H54 (cell line): ENCODE results near the gene CD33.
"Not testable (repeated sequence)": the region's sequence is repeated elsewhere in the genome, so short reads cannot be mapped to it uniquely, and the experiment has no call there.

Experiments
- DNase-seq: peaks from one replicate; pipeline ENCODE4 v3.0.0; 2011; ENCODE audit warnings: low spot score, mixed read lengths; ENCODE audit not compliant: insufficient read length
- FAIRE-seq: peaks from 3 replicates; lab custom pipeline; 2011; peaks lifted over from hg19 to GRCh38; lab: Jason Lieb, UNC
- POLR2A ChIP-seq: IDR thresholded peaks from 2 replicates; pipeline ENCODE4 v1.6.1; 2011; ENCODE audit warnings: low read depth, mild to moderate bottlenecking, low read length

Gene CD33

DNA sequence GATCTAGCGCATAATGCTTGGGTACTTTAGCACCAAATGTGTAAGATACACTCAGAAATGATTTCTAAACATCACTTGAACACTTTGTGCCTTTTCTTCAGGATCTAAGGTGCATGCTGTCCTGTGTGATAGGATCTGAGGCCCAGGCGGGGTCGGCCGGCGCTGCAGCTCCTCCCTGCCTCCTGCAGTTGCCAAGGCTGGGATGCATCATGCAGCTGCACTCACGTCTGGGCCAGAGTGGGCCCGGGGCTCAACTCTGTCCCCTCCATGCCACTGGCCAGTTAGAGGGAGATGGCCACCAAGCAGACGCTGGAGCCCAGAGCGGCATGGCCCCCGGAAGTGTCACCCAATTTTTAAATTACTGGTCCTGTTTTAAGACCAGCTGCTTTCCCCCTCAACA, 29.3 kb upstream of the CD33 start:
- DNase-seq (no peak), FAIRE-seq (no peak)
- no peak for TF ChIP-seq POLR2A

DNA sequence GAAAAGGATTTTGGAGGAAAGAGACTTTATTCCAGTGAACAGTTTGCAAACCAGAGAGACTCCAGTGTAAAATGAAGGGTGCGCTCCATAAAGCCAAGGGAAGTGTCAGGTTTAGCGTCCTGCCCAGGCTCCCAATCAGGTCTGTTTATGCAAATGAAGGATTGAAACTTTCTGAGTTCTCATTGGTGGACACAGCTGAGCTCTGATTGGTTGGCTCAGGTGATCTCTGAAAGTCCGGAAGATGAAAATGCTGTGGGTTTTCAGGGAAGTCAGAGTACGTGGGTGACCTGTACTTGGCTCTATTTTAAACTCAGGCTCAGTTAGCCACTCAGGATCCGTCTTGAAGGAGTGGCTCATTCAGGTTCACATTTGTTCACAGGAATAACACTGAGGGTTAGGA, 28.7 kb upstream of the CD33 start:
- TF ChIP-seq POLR2A, result no peak
- DNase-seq (no peak), FAIRE-seq (no peak)

DNA sequence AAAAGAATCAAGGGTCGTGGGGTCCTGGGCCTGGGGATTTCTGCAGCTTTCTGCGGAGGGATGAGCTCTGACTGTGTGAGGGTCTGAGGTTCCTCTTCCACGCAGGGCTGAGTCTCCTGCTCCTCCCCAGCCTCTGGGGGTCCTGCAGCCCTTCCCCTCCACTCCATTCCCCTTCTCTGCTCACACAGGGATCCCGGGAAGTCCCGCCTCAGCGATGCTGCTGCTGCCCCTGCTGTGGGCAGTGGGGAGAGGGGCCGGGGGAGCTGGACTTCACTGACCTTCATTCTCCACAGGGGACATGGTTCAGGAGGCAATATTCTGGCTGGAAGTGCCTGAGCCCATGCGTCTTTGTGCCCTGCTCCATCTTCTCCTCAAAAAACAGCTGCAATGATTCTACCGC, 26.2 kb upstream of the CD33 start:
- FAIRE-seq (no peak), DNase-seq (no peak)
- no peak for TF ChIP-seq POLR2A

DNA sequence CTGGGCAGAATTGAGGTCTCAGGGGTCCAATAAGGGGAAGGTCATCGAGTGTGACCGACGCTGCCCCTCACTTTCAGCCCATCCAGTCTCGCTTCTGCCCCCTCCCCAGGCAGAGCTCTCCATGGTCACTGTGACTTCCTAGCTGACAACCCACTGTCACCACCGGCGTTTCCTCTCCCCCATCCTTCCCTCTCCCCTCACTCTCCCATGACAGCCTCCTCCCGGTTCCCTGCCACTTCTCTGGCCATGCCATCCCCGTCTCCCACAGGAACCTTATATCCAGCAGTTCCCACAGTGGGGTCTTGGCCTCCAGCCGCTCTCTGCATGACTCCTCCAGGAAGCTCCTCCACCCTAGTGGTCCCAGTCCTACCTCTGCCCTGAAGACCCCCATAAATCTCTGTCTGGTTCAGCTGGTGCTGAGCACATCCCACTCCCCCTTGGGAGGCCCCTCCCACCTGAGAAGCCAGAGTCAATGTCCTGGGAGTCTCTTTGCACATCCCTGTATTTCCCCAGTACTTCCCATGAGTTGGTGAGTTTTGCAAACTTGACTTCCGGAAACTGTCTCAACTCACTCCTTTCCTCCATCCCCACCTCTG, 24.7 kb upstream of the CD33 start:
- no peak for TF ChIP-seq POLR2A
- FAIRE-seq, result no peak
- DNase-seq, result no peak

DNA sequence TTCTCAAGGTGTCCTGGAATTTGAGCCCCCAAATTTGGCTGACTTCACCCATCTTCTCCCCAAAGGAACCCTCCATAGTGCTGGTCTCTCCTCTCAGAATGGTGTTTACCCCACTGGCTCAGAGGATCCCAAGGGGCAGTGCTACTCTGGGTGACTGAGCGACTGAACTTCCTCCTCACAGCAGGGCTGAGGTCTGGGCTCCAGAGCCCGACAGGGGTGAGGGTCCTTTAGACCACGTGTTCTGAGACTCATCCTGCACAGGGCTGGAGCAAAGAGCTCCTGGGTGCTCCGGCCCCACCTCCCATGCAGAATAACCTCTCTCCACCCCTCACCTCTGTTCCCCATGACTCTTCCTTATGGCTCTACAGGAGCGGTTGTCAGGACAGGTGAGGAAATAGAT, 23.2 kb upstream of the CD33 start:
- TF ChIP-seq POLR2A, result no peak
- no peak for DNase-seq
- FAIRE-seq, result no peak

DNA sequence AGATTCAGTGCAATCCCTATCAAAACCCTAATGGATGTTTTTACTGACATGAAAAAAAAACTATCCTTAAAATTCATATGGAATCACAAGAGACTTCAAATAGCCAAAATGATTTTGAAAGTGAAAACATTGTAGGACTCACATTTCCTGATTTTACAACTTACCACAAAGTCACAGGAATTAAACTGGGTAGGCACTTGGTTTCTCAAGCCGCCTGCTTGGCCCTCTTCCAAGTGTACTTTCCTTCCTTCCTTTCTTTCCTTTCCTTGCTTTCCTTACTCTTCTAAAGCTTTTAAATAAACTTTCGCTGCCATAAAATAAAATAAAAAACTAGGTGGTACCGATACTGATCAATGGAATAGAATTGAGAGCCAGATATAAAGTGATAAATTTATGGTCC, 21.0 kb upstream of the CD33 start:
- FAIRE-seq (no peak), DNase-seq (no peak)
- TF ChIP-seq POLR2A, result no peak

DNA sequence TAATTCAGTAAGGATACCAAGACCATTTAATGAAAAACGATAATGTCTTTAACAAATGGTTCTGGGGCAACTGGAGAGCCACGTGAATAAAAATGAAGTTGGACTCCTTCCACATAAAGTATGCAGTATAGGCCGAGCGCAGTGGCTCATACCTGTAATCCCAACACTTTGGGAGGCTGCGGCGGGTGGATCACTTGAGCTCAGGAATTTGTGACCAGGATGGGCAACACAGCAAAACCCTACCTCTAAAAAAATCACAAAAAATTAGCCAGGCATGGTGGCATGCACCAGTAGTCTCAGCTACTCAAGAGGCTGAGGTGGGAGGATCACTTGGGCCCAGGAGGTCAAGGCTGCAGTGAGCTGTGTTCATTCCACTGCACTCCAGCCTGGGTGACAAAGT, 20.6 kb upstream of the CD33 start:
- TF ChIP-seq POLR2A, result no peak
- no peak for DNase-seq
- no peak for FAIRE-seq

DNA sequence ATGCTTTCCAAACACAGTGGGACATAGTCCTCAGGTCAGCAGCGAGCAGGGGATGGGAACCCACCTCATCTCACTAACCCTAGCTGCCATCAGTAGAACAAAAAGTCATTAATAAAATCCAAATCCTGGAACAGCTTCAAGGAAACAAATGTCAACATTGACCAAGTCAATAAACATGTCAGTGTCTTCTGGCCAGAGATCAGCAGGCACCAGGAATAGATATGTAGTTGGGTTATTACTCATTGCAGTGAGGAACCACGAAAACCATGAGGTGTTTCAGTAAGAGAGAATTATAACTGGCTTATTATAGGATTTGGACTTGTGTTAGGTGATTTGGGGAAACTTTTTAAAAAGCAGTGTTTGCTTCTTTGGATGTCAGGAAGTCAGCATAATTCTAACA, 17.1 kb upstream of the CD33 start:
- no peak for TF ChIP-seq POLR2A
- DNase-seq (no peak), FAIRE-seq (no peak)

DNA sequence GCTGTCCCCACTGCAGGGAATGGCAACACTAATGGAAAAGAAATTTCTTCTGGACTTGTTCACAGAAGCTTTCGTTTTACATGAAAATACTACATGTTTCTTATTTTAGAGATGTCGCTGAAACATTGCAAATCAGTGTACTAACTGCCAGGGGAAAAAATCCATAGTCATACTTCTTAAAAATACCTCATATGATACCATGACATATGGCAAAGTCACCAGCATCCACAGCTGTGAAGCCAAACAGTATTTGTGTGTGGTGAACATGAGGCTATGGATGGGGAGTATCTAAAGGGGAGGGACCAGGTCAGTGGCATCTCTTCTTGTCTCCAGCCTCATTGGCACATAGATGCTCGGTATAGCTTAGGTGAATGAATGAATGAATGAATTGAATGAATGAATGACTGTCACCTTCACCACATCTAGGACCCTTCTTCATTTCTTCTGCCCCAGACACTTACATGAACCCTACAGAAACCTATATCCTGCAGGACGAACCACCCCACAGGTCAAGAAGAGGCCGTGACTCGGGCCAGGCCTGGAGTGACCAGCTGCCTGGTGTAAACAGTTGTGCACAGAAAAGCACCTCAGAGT, 14.6 kb upstream of the CD33 start:
- no peak for TF ChIP-seq POLR2A
- DNase-seq (no peak), FAIRE-seq (no peak)

DNA sequence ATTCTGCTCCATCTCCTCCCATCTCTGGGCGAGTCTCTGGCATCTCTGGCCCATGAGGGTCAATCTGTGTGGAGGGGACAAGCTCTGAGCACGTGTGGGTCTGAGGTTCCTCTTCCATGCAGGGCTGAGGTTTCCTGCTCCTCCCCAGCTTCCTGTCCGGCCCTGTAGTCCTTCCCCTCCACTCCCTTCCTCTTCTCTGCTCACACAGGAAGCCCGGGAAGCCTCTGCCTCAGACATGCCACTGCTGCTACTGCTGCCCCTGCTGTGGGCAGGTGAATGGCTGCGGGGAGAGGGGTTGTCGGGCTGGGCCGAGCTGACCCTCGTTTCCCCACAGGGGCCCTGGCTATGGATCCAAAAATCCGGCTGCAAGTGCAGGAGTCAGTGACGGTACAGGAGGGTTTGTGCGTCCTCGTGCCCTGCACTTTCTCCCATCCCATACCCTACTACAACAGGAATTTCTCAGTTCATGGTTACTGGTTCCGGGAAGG, 14.0 kb upstream of the CD33 start:
- DNase-seq, FAIRE-seq: not testable (repeated sequence)

DNA sequence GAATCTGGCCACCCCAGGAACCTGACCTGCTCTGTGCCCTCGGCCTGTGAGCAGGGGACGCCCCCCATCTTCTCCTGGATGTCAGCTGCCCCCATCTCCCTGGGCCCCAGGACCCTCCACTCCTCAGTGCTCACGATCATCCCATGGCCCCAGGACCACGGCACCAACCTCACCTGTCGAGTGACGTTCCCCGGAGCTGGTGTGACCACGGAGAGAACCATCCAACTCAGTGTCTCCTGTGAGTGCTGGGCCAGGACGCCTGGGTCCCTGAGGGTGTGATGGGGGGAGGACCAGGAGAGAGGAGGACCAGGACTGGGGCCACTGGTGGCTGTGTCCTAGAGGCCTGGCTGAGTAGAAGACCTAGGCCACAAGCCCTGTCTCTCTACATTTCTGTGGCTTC, 13.0 kb upstream of the CD33 start:
- FAIRE-seq (no peak), DNase-seq (no peak)
- TF ChIP-seq POLR2A, result no peak

DNA sequence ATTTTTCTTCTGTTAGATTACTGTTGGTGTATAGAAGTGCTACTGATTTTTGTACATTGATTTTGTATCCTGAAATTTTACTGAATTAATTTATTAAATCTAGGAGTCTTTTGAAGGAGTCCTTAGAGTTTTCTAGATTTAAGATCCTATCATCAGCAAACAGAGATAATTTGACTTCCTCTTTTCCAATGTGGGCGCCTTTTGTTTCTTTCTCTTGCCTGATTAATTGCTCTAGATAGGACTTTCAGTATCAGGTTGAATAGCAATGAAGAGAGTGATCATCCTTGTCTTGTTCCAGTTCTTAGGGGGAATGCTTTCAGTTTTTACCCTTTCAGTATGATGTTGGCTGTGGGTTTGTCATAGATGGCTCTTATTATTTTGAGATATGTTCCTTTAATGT, 5.6 kb upstream of the CD33 start:
- FAIRE-seq, result no peak

DNA sequence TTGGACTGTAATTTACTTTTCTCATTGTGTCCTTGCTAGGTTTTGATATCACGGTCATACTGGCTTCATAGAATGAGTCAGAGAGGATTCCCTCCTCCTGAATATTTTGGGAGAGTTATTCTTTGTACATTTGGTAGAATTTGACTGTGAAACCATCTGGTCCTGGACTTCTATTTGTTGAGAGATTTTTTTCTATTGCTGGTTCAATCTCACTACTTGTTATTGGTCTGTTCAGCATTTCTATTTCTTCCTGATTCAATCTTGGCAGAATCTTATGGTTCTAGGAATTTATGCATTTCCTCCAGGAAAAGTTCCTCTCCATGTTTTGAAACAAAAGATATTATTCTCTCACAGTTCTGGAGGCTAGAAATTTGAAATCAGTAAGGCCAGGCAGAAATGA, 4.9 kb upstream of the CD33 start:
- no peak for DNase-seq
- no peak for TF ChIP-seq POLR2A
- FAIRE-seq, result no peak

More for the DNA sequence above, 5.6 kb upstream of the CD33 start:
- DNase-seq, result no peak
- TF ChIP-seq POLR2A, result no peak

DNA sequence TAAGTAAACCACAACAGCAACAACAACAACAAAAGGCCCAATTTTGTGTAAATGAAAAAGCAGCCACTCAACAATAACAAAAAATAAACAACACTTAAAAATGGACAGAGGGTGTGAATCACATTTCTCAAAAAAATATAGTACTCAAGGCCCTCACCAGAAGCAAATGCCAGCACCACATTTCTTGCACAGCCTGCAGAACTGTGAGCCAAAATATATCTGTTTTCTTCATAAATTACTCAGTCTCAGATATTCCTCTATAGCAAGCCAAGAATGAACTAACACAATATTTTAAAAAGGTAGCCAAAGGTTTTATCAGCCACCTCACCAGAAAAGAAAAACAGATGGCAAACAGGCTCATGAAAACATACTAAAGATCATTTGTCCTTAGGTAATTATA, 3.9 kb upstream of the CD33 start:
- no peak for TF ChIP-seq POLR2A
- DNase-seq (no peak), FAIRE-seq (no peak)

DNA sequence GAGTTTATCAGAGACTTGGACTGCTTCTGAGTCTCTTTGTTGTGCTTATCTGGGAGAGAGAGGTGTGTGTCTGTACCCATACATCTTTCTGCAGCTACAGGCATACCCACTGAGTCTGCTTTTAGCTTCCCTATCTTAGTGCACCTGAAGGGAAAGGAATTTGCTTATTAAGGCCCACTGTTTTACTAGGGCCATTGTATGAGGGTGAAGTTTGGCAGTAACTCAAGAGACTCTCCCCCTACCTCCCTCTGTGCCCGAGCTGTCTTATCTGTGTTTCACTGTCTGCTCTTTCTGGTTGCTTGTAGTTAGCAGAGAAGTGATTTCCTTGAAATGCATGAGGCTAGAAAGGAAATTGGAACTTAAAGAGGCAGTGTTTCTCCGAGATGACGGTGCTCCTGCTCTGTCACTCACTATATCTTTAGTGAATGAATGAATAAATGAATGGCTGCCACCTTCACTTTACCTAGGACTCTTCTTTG, 678 bp upstream of the CD33 start:
- TF ChIP-seq POLR2A, result no peak
- FAIRE-seq (no peak), DNase-seq (no peak)

DNA sequence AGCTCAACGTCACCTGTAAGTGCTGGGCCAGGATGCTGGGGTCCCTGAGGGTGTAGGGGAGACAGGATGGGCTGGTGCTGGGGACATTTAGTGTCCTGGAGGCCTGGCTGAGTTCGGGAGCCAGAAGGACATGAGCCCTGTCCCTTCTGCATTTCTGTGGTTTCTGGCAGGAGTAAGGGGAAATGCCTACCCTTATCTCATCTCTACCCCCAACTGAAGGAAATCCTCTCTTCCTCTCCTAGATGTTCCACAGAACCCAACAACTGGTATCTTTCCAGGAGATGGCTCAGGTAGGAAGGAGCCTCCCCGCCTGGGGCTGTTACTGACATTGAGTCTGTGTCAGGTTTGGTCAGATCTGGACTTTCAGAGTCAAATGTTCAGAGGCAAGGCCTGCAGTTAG, 1.2 kb downstream of the CD33 start:
- DNase-seq (no peak), FAIRE-seq (no peak)
- no peak for TF ChIP-seq POLR2A
